Spleen (tissue), 11 donors: ENCODE data around the gene KCNQ5. TPM values are rescaled to one million over a fixed set of nuclear protein-coding genes. Genes with fewer than 3 reads are reported as not detected.

ENCODE experiments used
- DNase-seq: peaks from one replicate; pipeline ENCODE4 v3.0.0-alpha.2; 2020
- H3K27ac ChIP-seq, 8 donors: fragments of 200-600 bp; sonication (generic) in 7 of 8; 1 replicate in 4 of 8; 2 replicates in 4 of 8; pipeline versions ENCODE4 v1.5.0 to v1.8.0; 2016 to 2021; ENCODE audit warnings: inconsistent platforms in 4 of 8, mild to moderate bottlenecking in 4 of 8, moderate library complexity in 1 of 8
- H3K27me3 ChIP-seq, 7 donors: fragments of 200-600 bp; sonication (generic) in 6 of 7; replicated peaks in 1 of 7; 1 replicate in 4 of 7; 2 replicates in 3 of 7; pipeline versions ENCODE4 v1.5.0 to v1.8.0; 2016 to 2021; ENCODE audit warnings: inconsistent platforms in 3 of 7, mild to moderate bottlenecking in 1 of 7
- H3K36me3 ChIP-seq, 6 donors: fragments of 200-600 bp; sonication (generic) in 5 of 6; 1 replicate in 4 of 6; 2 replicates in 2 of 6; pipeline versions ENCODE4 v1.5.0 to v1.8.0; 2016 to 2021; ENCODE audit warnings: inconsistent platforms in 2 of 6
- H3K4me1 ChIP-seq, 6 donors: fragments of 200-600 bp; sonication (generic) in 5 of 6; 1 replicate in 3 of 6; 2 replicates in 3 of 6; pipeline versions ENCODE4 v1.5.0 to v1.8.0; 2016 to 2021; ENCODE audit warnings: inconsistent platforms in 3 of 6
- H3K4me3 ChIP-seq, 8 donors: fragments of 200-600 bp; sonication (generic) in 7 of 8; 1 replicate in 4 of 8; 2 replicates in 4 of 8; pipeline versions ENCODE4 v1.5.0 to v1.8.0; 2016 to 2021; ENCODE audit warnings: inconsistent platforms in 4 of 8, mild to moderate bottlenecking in 4 of 8, moderate library complexity in 2 of 8
- H3K9me3 ChIP-seq, 8 donors: fragments of 200-600 bp; sonication (generic) in 7 of 8; 1 replicate in 4 of 8; 2 replicates in 4 of 8; pipeline versions ENCODE4 v1.5.0 to v1.8.0; 2016 to 2021; ENCODE audit warnings: inconsistent platforms in 4 of 8
- POLR2A ChIP-seq, 3 donors: fragments of 450-650 bp; IDR thresholded peaks; one replicate each; pipeline ENCODE4 v1.5.1; 2017; ENCODE audit warnings: antibody characterized with exemption in 3 of 3, mild to moderate bottlenecking in 1 of 3
- POLR2AphosphoS5 ChIP-seq, 3 donors: sonication (generic); formaldehyde crosslinking; IDR thresholded peaks; one replicate each; pipeline ENCODE4 v1.5.1; 2017; ENCODE audit warnings: antibody characterized with exemption in 3 of 3
- WGBS, 5 donors: extraction: QIAGEN DNeasy Blood & Tissue Kit in 3 of 5; methylation state at CpG; one replicate each; pipeline versions ENCODE4 v1.1.5 to v1.1.7; 2013 to 2018; 5-methylcytosine and 5-hydroxymethylcytosine counted together
- intact Hi-C: fragments of 100-400 bp; cut with DNase I; formaldehyde crosslinking; loops from one replicate; pipeline ENCODE4 v1.15.0; 2023; ENCODE audit warnings: low total_unique reads
- polyA plus RNA-seq, 3 donors: library from polyadenylated mRNA; stranded (reverse); fragments of 200-250 nt; gene quantifications; one replicate each; pipeline ENCODE4 v1.2.1, GENCODE V29; 2013
- total RNA-seq, 7 donors: library from RNA; depleted of rRNA in 3 of 7; stranded (reverse); fragments of >200 nt in 3 of 7; fragmentation: NEBNext Ultra II Directional in 4 of 7; extraction: Animal tissue kit (Norgen Biotek cat#: 25700) in 4 of 7; gene quantifications; one replicate each; pipeline versions ENCODE4 v1.1.0 to v1.2.1, GENCODE V29; 2016 to 2021
- TF ChIP-seq, protein P1 (sequence below), 11 experiments: fragments of 200-600 bp in 7 of 11; fragments of 450-650 bp in 4 of 11; sonication (generic) in 4 of 11; IDR thresholded peaks in 8 of 11; conservative IDR thresholded peaks in 3 of 11; 1 replicate in 7 of 11; 2 replicates in 4 of 11; pipeline versions ENCODE4 v1.4.0 to v1.8.0; 2016 to 2021; ENCODE audit warnings: antibody characterized with exemption in 11 of 11, inconsistent platforms in 4 of 11, mild to moderate bottlenecking in 1 of 11
- donor health status: healthy with polysubstance abuse.
- donor health status: DM: no; HTN: no; CAD: no; lungs with moderate emphysema.
- donor health status: DM: no; HTN: no; CAD: no.
- donor health status: Bipolar disorder and iron deficiency.
- donor health status: healthy.
- donor health status: DM: no; HTN: no; CAD: no.
- donor health status: DM: yes; HTN: yes; CAD: no.

KCNQ5 gene
- total and polyA plus RNA-seq, 10 donors = 1.3 to 8.7 (median 4.4) TPM

DNA sequence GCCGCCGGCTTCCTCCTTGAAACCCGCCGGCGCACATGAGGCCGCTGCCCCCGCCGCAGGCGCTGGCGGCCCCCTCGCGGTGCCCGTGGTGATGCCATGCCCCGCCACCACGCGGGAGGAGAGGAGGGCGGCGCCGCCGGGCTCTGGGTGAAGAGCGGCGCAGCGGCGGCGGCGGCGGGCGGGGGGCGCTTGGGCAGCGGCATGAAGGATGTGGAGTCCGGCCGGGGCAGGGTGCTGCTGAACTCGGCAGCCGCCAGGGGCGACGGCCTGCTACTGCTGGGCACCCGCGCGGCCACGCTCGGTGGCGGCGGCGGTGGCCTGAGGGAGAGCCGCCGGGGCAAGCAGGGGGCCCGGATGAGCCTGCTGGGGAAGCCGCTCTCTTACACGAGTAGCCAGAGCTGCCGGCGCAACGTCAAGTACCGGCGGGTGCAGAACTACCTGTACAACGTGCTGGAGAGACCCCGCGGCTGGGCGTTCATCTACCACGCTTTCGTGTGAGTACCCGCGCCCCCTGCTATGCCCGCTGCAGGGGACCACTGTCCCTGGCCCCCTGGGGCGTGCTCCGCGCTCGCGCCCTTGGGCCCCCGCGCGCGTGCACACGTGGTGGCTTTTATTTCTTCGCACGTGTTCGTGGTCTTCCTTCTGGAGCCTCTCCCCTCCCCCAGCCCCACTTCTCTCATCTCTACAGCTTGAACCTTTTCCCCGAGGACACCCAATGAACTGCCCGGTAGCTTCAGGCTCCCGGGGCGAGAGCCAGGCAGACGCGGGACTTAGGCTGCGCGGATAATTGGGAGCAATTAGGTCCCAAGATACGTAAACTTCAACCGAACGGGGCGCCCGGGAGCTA is 453 bp downstream of the KCNQ5 start:
- no peak for TF ChIP-seq POLR2AphosphoS5 (IDR thresholded peaks at IDR 0.05)
- TF ChIP-seq, protein P1, sequence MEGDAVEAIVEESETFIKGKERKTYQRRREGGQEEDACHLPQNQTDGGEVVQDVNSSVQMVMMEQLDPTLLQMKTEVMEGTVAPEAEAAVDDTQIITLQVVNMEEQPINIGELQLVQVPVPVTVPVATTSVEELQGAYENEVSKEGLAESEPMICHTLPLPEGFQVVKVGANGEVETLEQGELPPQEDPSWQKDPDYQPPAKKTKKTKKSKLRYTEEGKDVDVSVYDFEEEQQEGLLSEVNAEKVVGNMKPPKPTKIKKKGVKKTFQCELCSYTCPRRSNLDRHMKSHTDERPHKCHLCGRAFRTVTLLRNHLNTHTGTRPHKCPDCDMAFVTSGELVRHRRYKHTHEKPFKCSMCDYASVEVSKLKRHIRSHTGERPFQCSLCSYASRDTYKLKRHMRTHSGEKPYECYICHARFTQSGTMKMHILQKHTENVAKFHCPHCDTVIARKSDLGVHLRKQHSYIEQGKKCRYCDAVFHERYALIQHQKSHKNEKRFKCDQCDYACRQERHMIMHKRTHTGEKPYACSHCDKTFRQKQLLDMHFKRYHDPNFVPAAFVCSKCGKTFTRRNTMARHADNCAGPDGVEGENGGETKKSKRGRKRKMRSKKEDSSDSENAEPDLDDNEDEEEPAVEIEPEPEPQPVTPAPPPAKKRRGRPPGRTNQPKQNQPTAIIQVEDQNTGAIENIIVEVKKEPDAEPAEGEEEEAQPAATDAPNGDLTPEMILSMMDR (IDR thresholded peaks at IDR 0.05 in 8 of 11, conservative IDR thresholded peaks at IDR 0.05 in 3 of 11) = peak in 5 of 11 experiments; percentile 16 to 53 (median 27)
- intact Hi-C loops = no loop called here
- peaks cover 14 to 74% (median 49%) of the 10 kb centered on the region in 6 donors for H3K4me1 ChIP-seq
- no peaks in the 10 kb centered on the region for H3K9me3 ChIP-seq
- peaks cover 0 to 24% (median 8%) of the 10 kb centered on the region in 7 donors for H3K27me3 ChIP-seq
- peak; percentile 92 for DNase-seq
- H3K36me3 ChIP-seq = no peaks in the 10 kb centered on the region
- peak overlapping the region; percentile 53 to 70 (median 64) for H3K4me3 ChIP-seq
- WGBS, 5 donors = 0 to 1% (median 0%) methylated on average over 47 to 89 of the region's 89 CpGs
- peak overlapping the region in 5 of 8 donors; percentile 54 to 79 (median 72) for H3K27ac ChIP-seq

- no peak for TF ChIP-seq POLR2AphosphoS5 (IDR thresholded peaks at IDR 0.05)
- no peak for TF ChIP-seq POLR2A (IDR thresholded peaks at IDR 0.05)
- peaks cover 14 to 74% (median 49%) of the 10 kb centered on the region in 6 donors for H3K4me1 ChIP-seq
- H3K27ac ChIP-seq = no peak overlapping the region
- intact Hi-C loops = no loop called here
- DNase-seq = no peak
- H3K27me3 ChIP-seq = peaks cover 0 to 24% (median 8%) of the 10 kb centered on the region in 7 donors
- WGBS, 5 donors = 28 to 53% (median 43%) methylated on average over 5 of the region's 5 CpGs
- H3K9me3 ChIP-seq = no peaks in the 10 kb centered on the region
- H3K36me3 ChIP-seq = no peaks in the 10 kb centered on the region
- peak overlapping the region in 2 of 8 donors; percentile 69 to 70 for H3K4me3 ChIP-seq
Observed at GRCh38 chr6:72623808-72624207, 1.9 kb downstream of the KCNQ5 start.

DNA sequence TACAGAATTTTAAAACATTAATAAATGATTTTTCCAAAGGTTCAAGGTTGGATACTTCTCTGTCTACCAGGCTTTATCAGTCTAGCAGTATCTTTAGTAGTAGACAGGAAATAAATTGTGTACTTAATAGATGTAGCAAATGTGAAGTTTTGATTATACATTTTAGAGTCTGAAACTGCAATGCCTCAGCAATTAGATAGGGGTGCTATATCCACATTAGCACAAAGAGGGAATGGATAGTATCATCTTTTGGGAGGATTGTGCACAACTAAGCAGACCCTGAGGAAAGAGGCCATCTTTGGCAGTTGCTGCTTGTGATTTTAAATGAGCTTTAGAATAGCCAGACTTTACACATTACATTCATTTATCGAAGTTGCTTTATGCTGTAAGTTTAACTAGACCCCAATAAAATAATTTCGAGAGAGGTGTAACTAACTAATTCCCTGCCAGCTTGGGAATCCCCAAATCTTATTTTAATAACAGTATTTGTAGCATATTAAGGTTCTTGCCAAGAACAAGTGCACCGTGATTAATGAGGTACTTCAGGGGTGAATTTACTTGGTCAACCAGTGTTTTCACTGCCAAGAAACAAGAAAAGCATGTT is 2.8 kb downstream of the KCNQ5 start:
- Histone ChIP-seq H3K4me1 (peaks cover 12 to 66% (median 45%) of the 10 kb centered on the region in 6 donors), H3K36me3 (no peaks in the 10 kb centered on the region), H3K27ac (no peak overlapping the region), H3K9me3 (no peaks in the 10 kb centered on the region), H3K4me3 (no peak overlapping the region), H3K27me3 (peaks cover 0 to 24% (median 8%) of the 10 kb centered on the region in 7 donors)
- DNase-seq = no peak
- WGBS, 5 donors = 77 to 91% (median 80%) methylated on average over 3 of the region's 3 CpGs
- TF ChIP-seq POLR2AphosphoS5 (IDR thresholded peaks at IDR 0.05) = no peak
- TF ChIP-seq, protein P1 (IDR thresholded peaks at IDR 0.05 in 8 of 11, conservative IDR thresholded peaks at IDR 0.05 in 3 of 11) = peak in 9 of 11 experiments; percentile 26 to 75 (median 56)
- intact Hi-C loops = no loop called here

DNA sequence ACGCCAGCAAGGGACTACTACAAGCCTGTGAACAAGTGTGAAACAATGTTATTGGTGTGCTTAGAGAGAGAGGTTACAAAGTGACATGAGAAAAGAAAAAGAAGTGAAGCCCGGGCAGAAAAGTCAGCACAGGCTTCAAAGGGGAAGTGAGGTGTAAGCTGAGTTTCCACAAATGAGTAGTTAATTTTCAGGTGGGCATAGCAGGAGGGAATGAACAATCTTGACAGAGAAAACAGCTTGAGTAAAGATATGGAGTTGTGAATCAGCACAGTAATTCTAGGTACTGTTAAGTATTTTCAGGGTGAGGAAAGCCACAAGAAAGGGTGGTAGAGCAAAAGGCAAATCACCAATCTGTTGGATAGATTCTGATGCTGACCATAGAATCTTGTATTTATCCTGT is 4.3 kb downstream of the KCNQ5 start:
- TF ChIP-seq, protein P1 (IDR thresholded peaks at IDR 0.05 in 8 of 11, conservative IDR thresholded peaks at IDR 0.05 in 3 of 11) = no peak
- TF ChIP-seq POLR2A (IDR thresholded peaks at IDR 0.05) (no peak), POLR2AphosphoS5 (IDR thresholded peaks at IDR 0.05) (no peak)
- 47 to 60% (median 52%) methylated on average over 2 of the region's 2 CpGs for WGBS, 5 donors
- no peaks in the 10 kb centered on the region for H3K9me3 ChIP-seq
- intact Hi-C loops = no loop called here
- H3K27ac ChIP-seq = no peak overlapping the region
- H3K36me3 ChIP-seq = no peaks in the 10 kb centered on the region
- no peak overlapping the region for H3K4me3 ChIP-seq
- peaks cover 0 to 20% (median 8%) of the 10 kb centered on the region in 7 donors for H3K27me3 ChIP-seq
- peaks cover 2 to 51% (median 30%) of the 10 kb centered on the region in 6 donors for H3K4me1 ChIP-seq
- DNase-seq = no peak
